Measurements from ENCODE around the gene GASK1A.
"Not testable (repeated sequence)": the region's sequence is repeated elsewhere in the genome, so short reads cannot be mapped to it uniquely, and the experiment has no call there.

Gene GASK1A

GRCh38 chr3:42979044-42979972 is at the start of gene GASK1A:
Gene GASK1A, plus strand, starts transcription at chr3:42979311. Its CDS starts 332 bp downstream, at chr3:42979643.
- peak; percentile 6 for DNase-seq

DNA sequence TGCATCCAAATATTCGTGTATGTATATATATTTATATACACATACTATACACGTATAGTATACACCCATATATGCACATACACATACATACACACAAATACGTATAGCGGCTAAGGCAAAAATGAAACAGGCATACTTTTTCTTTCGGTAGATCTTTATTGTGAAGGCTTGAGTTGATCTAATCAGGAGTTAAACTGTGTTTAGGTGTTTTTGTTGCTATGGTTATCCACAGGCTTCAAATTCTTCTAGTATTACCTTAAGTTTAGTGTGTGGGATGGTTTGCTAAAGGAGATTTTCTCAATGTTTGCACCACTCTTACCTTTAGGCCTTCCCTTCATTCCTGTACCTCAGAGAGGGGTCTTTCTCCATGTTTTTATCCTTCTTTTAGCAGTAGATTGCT is 45.0 kb upstream of the GASK1A start:
- no peak for DNase-seq

GRCh38 chr3:42934910-42935309 is 44.2 kb upstream of the GASK1A start:
- DNase-seq, result no peak

- DNase-seq, result no peak
Observed at GRCh38 chr3:42935472-42935871, 43.6 kb upstream of the GASK1A start.

GRCh38 chr3:42936157-42936981 is 42.7 kb upstream of the GASK1A start:
- no peak for DNase-seq

DNA sequence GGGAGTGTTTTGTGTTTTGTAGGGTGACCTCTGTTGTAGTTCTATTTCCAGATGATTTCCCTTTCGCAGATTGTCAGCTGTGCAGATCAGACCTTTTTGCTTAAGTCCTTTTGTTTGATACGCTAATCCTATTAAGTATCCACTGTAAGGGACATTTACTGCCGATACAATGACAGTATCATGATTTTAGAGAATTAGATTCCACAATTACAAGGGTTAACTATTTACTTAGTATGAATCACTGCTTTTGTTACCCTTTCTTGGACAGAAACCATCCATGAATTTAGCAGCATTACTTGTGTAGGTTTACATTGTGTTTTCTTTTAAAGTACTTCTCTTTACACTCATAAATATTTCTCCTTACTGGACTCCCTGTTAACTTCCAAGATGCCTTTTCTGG is 41.8 kb upstream of the GASK1A start:
- DNase-seq, result no peak

DNA sequence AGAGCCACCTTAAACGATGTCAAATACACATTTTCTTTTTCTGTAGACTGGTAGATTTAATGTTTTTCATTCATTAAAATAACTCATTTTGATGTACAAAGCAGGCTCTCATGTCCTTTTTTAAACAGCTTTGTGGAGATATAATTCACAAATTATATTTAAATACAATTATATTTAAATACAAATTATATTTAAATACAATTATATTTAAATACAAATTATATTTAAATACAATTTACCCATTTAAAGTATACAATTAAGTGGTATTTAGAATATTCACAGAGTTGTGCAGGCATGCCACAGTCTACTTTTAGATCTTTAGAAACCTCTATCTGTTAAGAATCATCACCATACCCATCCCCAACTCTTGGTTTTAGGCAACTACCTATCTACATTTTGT is 36.4 kb upstream of the GASK1A start:
- no peak for DNase-seq

GRCh38 chr3:42946050-42946449 is 33.1 kb upstream of the GASK1A start:
- no peak for DNase-seq

GRCh38 chr3:42957573-42957972 is 21.5 kb upstream of the GASK1A start:
- DNase-seq, result no peak

DNA sequence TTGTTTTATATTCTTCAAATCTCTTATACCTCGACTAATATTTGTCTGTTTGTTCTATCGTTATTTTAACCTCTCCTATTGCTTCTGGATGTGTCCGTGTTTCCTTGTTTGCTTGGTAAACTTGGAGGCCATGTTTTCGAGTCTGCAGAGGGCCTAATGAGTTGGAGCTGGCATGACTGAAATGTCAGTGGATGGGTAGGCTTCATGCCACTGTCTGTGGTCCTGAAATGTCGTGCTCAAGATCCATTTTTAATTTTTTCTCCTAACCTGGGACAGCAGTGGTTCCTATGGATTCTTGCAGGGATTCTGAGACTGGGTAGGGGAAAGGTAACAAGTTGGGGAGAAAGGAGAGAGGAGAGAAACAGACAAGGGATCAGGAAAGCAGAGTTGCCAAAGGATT is 18.8 kb upstream of the GASK1A start:
- no peak for DNase-seq

DNA sequence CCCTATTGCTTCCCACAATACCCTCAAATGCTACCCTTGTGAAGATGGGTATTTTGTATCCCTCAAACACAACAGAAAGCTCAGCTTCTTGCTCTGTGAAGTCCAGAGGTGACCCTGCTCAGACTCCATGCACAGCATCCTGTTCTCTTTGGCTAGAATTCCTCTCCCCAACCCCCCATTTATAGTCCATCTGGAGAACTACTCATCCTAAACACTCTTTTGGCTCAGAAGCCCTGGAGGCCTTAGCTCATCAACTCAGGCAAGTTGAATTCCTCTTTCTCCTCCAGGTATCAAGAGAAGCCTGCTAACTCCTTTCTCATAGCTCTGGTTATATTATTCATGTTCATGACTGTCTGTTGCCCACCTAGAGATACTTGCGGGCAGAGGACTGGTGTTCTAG is 18.3 kb upstream of the GASK1A start:
- DNase-seq, result no peak

- peak; percentile 57 for DNase-seq
Observed at GRCh38 chr3:42961633-42962032, 17.5 kb upstream of the GASK1A start.

DNA sequence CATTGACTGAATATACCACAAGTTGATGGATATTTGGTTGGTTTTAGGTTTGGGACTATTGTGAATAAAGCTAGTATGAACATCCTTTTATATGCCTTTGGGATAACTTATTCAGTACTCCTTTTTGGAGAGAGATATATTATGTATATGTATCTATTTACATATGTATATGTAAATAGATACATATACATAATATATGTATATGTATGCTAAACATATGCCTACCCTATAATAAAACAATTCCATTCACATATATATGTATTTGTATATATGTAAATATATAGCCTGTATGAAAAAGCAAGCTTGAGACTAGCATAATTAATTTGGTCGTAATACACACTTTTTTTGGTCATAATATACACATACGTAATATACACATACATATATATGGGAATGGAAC is 15.8 kb upstream of the GASK1A start:
- DNase-seq, result no peak

GRCh38 chr3:42964266-42964665 is 14.8 kb upstream of the GASK1A start:
- DNase-seq, result no peak

DNA sequence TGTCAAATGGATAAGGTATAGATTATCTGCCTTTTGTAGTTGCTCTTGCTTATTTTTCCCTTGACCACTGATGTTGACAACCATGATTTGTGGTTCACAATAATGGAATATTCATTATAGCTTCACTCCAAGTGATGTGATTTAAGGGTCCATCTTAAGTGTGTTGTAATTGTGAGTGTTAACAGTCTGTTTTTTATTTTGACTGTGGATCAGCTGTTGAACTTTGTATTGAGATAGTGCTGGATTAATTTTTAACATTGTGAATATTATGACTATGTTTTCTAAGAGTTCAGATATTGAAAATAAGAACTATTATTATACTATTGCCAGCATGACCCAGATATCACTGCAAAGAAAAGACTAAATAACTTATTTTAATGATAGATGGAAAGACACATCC is 8.6 kb upstream of the GASK1A start:
- no peak for DNase-seq

GRCh38 chr3:42970976-42971772 is 7.9 kb upstream of the GASK1A start:
- no peak for DNase-seq

DNA sequence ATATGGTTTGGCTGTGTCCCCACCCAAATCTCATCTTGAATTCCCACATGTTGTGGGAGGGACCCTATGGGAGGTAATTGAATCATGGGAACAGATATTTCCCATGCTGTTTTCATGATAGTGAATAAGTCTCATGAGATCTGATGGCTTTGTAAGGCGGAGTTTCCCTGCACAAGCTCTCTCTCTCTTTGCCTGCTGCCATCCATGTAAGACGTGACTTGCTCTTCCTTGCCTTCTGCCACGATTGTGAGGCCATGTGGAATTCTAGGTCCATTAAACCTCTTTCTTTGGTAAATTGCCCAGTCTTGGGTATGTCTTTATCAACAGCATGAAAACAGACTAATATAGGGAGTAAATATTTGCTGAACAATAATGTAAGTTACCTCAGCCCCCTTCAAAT is 4.2 kb upstream of the GASK1A start:
- not testable (repeated sequence) for DNase-seq

GRCh38 chr3:42975456-42975855 is 3.7 kb upstream of the GASK1A start:
- DNase-seq, result no peak

- no peak for DNase-seq
Observed at GRCh38 chr3:42975955-42976354, 3.2 kb upstream of the GASK1A start.

GRCh38 chr3:42980209-42980608 is 1.1 kb downstream of the GASK1A start:
- no peak for DNase-seq

- no peak for DNase-seq
Observed at GRCh38 chr3:42980909-42981308, 1.8 kb downstream of the GASK1A start.

GRCh38 chr3:42982645-42983412 is 3.7 kb downstream of the GASK1A start:
- no peak for DNase-seq
